Fibroblast of skin of back (primary cell): ENCODE data around the gene THEMIS. TPM values are rescaled to one million over a fixed set of nuclear protein-coding genes. Genes with fewer than 3 reads are reported as not detected.
"Not testable (repeated sequence)": the region's sequence is repeated elsewhere in the genome, so short reads cannot be mapped to it uniquely, and the experiment has no call there.

Experiments
- DNase-seq: peaks from one replicate; pipeline ENCODE4 v3.0.0-alpha.2; 2013
- polyA plus RNA-seq, 2 experiments: library from polyadenylated mRNA; unstranded; fragments of 120-200 nt; gene quantifications; one replicate each; pipeline ENCODE4 v1.2.1, GENCODE V29; 2013; ENCODE audit not compliant: insufficient read length in 2 of 2

The THEMIS gene, protein sequence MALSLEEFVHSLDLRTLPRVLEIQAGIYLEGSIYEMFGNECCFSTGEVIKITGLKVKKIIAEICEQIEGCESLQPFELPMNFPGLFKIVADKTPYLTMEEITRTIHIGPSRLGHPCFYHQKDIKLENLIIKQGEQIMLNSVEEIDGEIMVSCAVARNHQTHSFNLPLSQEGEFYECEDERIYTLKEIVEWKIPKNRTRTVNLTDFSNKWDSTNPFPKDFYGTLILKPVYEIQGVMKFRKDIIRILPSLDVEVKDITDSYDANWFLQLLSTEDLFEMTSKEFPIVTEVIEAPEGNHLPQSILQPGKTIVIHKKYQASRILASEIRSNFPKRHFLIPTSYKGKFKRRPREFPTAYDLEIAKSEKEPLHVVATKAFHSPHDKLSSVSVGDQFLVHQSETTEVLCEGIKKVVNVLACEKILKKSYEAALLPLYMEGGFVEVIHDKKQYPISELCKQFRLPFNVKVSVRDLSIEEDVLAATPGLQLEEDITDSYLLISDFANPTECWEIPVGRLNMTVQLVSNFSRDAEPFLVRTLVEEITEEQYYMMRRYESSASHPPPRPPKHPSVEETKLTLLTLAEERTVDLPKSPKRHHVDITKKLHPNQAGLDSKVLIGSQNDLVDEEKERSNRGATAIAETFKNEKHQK
- not detected for polyA plus RNA-seq (2013, experiment 1 of 2; ENCODE audit: insufficient read length)
- polyA plus RNA-seq (2013, experiment 2 of 2; ENCODE audit: insufficient read length): 0.14 TPM

DNA sequence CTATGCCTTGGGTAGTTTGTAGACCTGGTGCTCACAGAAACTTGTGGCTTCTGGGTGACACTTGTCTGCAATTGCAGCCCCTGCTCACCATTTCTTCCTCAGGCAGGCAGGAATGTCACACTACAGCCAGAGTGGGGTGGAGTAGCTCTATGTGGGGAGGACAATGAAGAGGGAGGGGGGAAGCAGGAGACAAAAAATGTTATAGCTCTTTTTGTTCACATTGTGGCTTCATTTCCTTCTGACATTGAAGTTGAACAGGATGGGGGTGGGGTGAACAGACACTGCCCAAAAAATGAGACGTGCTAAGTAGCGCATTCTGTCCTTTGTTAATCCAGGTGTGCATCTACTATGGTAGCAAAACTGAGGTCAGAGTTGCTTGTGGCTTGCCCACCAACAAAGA is at the start of gene THEMIS:
Gene THEMIS, minus strand, starts transcription at position 124 of the 400 bp plus-strand sequence. CDS start 126 bp downstream, outside the sequence.
- DNase-seq: no peak

GRCh38 chr6:127949251-127949650 is 48.4 kb upstream of the THEMIS start:
- DNase-seq: no peak

GRCh38 chr6:127946388-127946787 is 45.5 kb upstream of the THEMIS start:
- no peak for DNase-seq

DNA sequence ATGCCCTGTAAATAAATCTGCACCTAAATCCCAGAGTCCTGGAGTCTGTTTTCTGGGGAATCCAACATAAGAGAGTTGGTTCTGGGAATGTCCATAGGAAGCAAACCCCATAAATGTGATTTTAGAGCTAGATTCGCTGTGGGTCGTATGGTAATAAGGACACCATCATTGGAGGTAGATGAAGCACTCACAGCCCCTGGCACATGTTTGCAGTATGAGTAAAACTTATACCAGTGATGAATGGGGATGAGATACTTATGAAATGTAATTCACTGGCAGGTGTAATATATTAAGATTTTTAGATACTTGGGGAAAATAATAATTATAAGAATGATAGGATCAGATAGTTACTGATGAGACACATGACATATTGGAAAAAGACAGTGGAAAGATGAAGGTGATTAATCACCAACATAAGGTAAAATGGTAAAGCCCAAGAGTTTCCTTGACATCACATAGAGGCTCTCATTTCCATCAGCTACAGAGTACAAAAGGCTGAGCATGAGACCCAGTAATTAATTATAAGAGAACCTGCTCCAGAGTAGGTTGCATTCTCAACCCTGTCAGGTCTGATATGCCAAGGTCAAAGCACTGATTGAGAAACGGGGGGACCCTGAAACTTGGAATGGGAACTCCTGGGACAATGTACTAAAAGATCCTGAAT is 44.7 kb upstream of the THEMIS start:
- no peak for DNase-seq

GRCh38 chr6:127941228-127941627 is 40.4 kb upstream of the THEMIS start:
- no peak for DNase-seq

GRCh38 chr6:127939442-127940066 is 38.7 kb upstream of the THEMIS start:
- peak; percentile 51 for DNase-seq

DNA sequence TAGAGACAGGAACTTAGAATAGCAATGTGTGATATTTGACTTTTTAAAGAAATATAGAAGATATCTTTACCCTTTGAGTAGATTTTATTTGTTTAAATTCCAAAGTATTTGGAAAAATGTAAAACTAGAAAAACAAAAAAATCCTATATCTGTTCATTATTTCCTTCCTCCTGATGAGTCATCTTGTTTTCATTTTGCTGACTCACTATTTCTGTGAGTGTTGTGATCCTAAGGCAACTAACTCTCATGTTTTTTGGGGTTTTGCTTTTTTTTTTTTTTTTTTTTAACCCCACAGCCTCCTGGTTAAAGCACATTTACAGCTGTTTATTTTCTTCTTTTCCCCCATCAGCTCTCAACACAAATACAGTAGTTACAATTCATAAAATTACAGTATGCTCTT is 37.8 kb upstream of the THEMIS start:
- DNase-seq: peak; percentile 84

GRCh38 chr6:127937747-127938146 is 36.9 kb upstream of the THEMIS start:
- DNase-seq: no peak

- DNase-seq: peak; percentile 14
Observed at GRCh38 chr6:127937102-127937501, 36.2 kb upstream of the THEMIS start.

DNA sequence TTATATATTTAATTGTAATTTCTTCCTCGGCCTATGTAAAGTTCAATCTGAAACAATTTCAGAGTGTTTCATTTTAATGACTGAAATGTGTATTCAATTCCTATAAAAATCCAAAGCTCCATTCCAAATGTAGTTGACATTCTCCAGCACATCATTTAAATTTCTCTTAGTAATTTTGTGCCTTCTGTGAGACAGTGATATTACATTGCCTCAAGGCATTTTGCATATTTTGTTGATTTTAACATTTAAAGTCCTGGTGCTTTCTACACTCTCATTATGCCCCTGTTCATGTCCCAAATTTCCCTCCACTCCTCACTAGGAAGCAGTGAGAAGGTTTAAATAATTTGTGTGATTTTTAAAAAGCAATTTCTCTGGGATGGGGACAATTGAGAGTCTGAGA is 34.1 kb upstream of the THEMIS start:
- DNase-seq: no peak

DNA sequence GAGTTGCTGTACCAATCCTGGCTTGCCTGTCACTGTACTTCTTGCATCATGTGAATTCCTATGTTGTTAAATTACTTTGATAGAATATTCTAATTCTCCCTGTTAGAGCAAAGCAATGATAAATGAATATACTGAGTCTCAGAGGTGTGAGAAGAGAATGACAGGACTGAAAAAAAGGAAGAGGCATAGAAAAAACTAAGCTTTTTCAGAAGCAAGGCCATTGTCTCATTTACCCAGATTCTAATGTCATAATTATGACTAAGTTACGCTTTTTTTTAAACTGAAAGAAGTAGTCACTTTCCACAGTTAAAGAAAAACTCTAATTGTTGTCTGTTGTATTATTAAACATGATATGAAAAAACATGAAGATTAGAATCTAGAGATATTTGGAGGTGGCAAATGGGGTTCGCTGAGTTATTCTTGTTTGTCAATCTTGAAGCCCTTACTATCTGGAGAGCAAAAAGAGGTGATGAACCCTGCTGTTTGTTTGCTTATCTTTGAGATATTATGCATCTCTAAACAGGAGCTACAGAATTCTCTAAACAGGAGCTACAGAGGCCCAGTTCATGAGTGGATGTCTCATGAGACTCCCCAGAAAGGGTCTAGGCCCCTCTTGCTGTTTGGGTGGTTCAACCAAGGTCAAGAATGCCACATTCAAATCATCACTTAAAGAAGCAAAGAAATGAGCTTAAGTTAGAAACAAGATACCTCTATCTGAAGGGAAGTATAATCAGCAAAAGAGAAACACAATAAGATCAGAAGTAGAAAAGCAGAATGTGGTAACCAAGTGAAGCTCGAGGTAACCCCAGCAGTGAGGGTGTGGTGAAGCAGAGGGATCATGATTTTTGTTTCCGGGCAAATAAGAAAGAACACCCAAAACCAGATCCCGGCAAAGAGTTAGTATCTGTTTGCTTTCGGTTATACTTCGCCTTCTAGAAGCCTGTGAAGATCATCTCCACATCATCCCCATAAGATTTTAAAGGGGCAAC is 33.3 kb upstream of the THEMIS start:
- DNase-seq: no peak

DNA sequence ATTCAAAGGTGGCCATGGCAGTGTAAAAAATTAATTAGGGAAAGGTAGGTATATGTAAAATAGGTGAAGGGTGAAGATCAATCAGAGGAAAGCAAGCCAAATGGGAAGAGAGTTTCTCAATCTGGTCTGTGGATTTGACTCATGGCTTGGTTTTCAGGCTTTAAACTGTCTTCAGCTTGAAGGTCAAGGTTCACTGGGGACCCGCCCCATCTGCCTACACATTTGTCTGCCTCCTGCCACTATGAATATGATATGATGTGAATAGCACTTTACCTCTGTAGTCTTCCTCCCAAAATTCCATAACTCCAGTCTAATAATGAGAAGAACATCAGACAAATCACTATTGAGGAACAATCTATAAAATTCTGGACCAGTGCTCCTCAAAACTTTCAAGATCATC is 32.3 kb upstream of the THEMIS start:
- no peak for DNase-seq

- DNase-seq: no peak
Observed at GRCh38 chr6:127932708-127933107, 31.9 kb upstream of the THEMIS start.

DNA sequence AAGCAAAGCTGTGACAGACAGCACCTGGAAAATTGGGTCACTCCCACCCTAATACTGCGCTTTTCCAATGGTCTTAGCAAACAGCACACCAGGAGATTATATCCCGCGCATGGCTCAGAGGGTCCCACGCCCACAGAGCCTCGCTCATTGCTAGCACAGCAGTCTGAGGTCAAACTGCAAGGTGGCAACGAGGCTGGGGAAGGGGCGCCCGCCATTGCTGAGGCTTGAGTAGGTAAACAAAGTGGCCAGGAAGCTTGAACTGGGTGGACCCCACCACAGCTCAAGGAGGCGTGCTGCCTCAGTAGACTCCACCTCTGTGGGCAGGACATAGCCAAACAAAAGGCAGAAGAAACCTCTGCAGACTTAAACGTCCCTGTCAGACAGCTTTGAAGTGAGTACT is 25.6 kb upstream of the THEMIS start:
- not testable (repeated sequence) for DNase-seq

DNA sequence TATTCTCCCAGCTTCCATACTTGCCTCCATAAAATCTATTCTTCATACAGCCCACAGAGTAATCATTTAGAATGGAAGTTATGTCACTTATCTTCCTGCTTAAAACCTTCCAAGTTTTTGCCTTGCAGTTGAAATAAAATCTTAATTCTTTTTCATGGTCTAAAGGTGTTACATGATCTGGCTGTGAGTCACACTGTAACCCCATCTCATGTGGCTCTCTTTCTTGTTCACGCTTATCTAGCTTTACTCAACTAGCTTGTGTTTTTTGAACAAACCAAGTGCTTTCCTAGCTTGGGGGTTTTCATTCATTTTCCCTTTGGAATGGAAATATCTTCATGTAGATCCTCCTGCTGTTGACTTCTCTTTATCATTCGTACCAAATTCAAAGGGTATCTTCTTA is 23.6 kb upstream of the THEMIS start:
- DNase-seq: no peak

- no peak for DNase-seq
Observed at GRCh38 chr6:127924031-127924430, 23.2 kb upstream of the THEMIS start.

DNA sequence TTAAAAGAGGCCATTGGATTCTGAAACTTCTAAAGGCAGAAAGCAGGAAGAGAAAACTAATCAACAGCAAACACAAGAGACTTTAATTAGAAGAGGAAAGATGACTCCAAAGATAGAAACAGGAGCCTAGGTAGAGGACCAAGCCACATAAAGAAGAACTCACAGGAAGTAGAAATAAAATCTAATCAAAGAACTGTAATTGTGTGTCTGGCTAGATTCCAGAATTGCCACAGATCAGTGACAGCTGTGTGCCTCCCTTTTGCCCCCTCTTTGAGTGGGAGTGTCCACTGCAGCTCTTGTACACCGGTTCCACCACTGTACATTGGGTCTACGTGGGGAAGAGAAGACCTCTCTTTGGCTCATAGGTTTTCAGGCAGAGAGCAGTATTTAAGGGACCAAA is 22.3 kb upstream of the THEMIS start:
- no peak for DNase-seq

DNA sequence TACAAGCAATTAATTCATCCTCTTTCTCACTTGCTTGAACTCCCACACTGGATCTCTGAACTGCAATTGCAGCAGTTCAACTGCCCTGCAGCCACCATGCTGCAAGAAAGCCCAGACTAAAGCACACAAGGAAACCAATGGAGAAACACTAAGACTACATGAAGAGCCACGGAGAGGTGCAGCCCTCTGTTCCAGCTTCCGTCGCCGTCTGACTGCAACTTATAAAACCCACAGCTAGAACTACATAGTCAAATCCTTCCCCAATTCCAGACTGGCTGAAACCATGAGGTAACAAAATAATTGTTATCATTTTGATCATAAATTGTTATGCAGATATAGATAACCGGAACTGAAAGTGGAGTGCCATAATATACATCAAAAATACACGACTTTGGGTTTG is 21.1 kb upstream of the THEMIS start:
- no peak for DNase-seq

GRCh38 chr6:127920804-127921203 is 19.9 kb upstream of the THEMIS start:
- no peak for DNase-seq

GRCh38 chr6:127918506-127919427 is 17.9 kb upstream of the THEMIS start:
- DNase-seq: no peak

- DNase-seq: no peak
Observed at GRCh38 chr6:127917766-127918165, 16.9 kb upstream of the THEMIS start.
